Limb (tissue), 2 donors: ENCODE results near the gene PSMB2.

Experiments
- DNase-seq, 2 donors: peaks; one replicate each; pipeline ENCODE4 v3.0.0-alpha.2; 2016; ENCODE audit errors: extremely low spot score in 2 of 2

PSMB2 gene

DNA sequence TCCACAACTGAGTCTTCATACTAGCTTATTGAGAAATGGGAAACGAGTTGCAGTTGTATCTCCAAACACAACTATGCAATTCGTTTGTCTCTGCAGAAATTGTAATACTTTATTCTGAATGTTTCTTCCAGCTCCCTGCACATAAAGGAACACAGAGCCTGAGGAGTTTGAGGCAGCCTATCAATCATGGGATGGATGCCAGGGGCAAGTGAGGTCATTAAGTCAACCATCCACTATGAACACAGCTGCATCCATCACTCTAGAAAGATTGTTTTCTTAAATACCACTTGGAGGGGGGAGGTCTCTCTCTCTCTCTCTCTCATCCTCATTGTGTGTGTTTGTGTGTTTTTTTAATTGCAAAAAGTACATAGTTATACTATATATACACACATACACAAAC is 2.9 kb upstream of the PSMB2 start:
- no peak for DNase-seq

DNA sequence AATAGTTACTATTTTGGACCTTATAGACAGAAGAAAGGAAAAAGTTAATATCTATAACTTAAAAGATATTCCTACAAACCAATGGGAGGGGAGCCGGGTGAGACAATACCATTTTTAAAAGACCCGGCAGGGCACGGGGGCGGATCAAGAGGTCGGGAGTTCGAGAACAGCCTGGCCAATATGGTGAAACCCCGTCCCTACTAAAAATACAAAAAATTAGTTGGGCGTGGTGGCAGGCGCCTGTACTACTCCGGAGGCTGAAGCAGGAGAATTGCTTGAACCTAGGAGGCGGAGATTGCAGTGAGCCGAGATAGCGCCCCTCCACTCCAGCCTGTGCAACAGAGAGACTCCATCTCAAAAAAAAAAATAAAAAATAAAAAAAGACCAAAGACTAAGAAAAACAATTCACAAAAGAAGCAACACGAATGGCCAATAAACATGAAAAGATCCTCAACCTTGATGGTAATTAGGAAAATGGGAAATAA is 1.2 kb upstream of the PSMB2 start:
- no peak for DNase-seq

DNA sequence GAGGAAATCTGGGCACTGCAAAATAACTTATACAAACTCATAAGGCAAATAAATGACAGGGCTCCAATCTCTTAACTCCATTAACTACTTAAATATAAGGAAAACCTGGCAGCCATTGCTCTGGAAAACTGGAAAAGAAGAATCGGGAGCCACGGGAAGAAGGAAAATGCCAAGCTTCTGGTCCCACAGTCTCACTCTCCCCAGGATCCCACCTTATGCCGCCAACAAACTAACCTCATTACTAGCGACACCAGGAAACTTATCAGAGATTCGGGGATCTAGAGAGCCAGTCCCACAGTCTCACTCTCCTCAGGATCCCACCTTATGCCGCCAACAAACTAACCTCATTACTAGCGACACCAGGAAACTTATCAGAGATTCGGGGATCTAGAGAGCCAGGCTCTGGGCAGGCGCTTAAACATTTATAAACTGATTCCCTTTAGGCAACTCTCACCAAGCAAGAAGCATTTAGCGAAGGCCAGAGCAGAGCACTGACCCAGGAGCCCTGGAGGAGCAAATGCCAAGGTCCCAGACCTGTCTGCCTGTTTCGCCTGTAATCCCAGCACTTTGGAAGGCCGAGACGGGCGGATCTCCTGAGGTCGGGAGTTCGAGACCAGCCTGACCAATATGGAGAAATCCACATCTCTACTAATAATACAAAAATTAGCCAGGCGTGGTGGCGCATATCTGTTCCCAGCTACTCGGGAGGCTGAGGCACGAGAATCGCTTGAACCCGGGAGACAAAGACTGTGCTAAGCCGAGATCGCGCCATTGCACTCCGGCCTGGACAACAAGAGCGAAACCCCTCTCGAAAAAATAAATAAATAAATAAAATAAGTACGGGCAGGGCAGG is 720 bp downstream of the PSMB2 start:
- DNase-seq = no peak

DNA sequence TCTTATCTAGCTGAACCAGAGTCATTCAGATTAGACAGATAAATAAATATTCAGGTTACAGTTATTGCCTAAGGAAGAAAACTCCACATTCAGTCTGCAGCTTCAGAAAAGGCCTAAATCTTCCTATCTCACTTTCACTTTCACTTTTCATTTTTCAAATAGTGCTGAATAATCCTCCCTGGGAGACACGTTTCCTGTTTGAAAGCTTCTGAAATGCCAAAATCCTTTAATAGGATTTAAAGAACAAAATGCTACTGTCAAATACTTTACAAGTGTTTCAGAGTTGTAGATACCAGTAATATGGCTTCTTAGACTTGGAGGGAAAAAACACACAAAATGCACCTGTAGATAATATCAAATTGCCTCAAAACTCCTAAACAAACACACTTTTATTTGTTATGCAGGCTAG is 3.9 kb downstream of the PSMB2 start:
- DNase-seq = no peak

DNA sequence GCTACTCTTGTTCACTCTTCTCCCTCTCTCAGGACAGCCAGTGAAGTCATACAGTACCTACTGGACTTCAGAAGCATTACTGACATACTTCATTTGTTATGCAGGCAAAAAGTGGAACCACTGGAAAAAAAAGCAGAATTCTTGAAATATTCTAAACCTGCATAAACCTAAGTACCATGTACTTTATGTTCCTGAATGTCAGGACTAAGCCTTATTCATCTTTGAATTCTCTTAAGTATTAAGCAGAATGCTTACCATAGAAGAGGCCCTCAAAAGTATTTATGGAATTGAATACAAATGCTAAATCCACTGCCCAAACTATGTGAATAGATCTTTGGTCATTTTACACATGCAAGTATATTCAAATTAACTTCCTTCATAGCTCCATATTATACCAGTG is 7.8 kb downstream of the PSMB2 start:
- DNase-seq = no peak

DNA sequence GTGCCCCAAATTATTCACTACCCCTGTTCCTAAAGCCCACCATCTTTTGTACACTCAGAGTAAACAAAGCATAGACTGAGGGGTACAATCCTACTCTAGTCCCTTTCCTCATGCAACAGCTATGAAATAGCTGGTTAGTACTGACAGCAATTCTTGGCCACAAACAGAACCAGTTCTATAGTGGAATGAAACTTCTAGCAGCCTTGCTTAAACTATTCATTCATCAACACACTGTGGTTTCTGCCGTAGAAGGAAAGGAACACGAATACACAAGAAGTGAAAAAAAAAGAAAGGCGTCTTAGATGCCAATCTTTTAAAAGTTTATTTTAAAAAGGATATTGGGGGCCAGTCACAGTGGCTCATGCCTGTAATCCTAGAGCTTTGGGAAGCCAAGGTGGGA is 9.9 kb downstream of the PSMB2 start:
- DNase-seq = no peak

DNA sequence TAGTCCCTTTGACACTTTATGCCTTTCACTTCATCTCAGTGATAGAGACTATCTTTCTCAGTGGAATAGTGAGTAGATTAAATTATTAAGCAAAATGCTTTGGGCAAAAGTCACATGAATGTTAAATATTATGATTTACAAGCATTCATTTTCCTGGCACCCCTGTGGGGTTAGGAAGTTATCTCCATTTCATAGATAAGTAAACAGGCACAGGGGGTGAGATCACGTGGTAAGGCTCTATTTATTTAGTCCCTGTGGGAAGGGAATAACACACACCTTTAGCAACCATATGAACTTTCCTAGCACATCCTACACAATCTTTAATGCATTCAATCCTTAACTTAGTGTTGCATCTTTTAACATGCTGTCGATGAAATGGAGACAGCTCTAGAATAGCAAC is 12.3 kb downstream of the PSMB2 start:
- no peak for DNase-seq

DNA sequence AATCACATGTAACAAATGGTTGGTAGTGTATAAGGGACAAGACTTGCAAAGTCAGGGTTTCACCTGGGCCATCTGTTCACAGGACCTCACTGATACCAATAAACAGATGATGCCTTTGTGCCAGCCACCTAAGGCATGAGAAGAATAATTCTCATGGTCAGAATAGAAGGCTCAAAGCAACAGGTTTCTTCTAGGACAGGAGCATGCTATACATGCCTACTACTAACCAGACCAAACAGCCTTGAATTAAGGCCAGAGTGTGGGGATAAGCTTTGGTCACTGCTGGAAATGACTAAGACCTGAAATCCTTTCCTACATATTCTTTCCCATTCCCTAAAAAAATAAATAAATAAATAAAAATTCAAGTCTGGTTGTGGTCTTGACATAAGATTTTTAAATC is 17.5 kb downstream of the PSMB2 start:
- DNase-seq = no peak

DNA sequence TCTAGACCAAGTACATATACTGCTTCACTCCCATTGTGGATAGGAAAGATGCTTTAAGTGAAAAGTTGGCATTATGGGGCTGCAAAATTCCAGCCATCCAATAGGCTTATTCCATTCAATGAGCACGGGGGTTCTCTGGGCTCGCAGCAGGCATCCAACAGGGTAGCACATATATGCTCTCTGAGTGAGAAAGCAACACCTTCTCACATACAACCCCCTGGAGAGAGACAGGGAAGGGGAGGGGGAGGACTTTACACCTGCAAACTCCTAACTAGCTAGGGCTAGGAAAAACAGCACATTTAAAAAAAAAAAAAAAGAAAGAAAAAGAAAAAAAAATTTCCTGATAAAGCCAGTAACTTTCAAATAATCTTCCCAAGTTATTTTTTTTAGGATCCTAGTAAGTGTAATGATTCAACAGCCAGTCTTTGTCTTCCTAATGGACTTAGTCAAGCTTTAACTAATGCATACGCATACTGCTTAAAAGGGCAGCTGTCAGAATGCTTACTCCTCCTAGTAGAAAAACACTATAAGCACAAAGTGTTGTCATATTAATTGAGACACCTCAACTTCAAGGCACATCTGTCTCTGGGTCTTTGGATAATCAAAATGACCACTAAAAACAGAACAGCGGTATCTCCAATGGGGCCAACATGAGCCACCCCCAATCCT is 18.7 kb downstream of the PSMB2 start:
- DNase-seq = no peak

DNA sequence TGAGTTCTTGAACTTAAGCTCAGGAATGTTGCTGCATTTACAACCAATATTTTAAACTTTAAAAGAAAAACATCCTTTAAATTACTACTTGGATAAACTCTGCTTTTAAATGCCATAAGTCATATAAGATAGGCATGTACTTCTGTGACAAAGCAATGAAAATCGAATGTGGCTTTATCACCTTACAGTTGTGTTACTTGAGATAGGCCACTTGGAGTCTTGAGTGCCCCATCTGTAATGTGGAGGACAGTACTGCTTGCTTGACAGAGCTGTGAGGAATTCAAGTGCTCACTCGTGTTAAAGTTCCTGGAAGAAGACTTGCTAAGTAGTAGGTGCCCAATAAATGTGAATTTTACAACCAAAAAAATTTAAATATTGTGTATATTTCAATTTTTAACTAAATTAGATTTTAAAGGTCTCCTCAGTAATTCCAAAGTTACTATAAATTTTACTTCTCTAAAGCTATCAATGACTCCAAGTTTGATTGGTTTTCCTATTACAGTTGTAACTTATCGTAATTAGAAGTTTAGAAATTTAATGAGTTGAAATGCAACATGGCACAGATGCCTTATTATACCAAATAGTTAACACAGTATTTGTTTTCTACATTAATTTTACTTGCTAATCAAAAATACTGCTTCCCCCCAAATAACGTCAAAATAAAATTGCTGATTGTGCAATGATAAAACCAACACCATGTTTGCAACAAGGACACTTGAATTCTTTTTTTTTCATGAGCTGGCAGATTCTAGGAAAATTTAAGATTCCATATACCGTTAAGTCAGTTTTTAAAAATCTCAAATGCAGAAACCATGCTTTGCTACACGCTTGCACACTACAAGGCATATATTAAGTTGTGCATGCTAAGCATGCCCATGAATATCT is 21.8 kb downstream of the PSMB2 start:
- DNase-seq = no peak

DNA sequence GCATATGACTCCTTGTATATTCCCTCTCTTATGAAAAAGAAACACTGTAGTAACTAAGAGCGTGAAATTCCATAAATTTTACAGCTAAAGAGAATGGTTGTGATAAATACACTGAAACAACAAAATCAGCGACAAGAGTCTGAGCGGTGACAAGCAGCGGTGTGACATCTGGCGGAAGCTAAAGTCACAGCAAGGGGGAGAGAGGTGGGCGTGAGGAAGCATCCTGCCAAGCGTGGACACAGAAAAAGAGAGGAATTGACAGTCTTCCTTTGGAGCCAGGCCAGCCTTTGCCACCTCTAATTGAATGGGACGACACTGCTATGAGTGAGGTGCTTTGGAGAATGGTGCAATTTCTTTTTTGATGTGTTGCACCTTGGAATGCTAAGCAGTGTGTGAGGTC is 25.9 kb downstream of the PSMB2 start:
- DNase-seq = no peak

DNA sequence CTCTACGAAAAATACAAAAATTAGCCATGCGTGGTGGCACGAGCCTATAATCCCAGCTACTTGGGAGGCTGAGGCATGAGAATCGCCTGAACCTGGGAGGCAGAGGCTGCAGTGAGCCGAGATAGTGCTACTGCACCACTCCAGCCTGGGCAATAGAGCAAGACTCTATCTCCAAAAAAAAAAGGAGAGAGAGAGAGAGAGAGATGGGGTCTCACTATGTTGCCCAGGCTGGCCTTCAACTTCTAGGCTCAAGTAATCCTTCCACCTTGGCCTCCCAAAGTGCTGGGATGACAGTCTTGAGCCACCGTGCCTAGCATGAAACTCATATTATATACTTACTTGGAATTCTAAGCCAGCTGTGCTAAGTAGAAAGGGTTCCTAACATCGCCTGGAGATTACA is 29.7 kb downstream of the PSMB2 start:
- no peak for DNase-seq

DNA sequence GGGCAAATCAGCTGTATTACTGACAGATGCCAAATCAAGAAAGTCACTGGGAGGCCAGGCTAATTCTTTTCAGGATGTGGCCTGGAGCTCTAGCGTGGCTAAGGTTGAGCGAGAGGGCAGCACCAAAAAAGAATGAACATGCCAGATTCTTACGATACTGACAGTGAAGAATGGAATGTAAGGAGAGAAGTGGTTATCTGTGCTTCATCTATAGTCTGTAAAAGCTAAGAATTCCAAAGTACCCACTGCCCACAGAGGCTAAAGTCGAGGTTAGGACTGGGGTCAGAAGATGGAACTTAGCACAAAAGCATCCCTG is 35.5 kb downstream of the PSMB2 start:
- DNase-seq = no peak

DNA sequence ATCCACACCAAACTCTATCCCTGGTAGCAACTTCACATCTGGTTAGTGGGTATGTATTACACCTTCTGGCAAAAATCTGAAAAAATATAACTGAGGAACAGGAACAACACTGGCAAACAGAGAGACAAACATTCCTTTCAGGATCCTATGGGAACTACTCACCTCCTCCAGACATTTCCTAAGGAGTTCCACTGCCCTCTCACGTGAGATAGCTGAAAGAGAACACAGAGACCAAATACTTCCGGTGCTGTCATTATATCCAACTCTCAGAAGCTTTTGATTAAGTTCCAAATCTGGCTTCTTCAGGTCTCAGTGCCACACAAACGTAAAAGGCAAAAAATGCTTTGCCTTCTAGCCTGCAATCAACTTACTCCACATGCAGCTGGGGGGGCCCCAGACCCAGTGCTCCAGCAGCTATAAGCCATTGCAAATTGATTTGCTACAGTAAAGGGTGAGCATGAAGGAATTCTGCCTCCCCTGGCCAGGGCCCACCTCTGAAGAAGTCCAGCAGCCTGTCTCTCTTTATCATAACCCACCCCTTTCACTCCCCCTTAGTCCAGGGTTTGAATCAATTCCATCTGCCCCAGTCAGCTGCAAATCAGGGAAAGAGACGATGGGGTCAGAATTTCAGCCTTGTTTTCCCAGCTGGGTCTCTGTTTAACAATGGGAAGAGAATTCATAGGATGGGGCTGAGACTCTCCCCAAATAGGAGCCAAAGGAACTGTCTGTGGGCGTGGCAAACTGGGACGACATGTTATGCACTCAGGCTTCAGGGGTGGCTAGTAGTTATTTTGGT is 36.1 kb downstream of the PSMB2 start:
- DNase-seq = no peak

DNA sequence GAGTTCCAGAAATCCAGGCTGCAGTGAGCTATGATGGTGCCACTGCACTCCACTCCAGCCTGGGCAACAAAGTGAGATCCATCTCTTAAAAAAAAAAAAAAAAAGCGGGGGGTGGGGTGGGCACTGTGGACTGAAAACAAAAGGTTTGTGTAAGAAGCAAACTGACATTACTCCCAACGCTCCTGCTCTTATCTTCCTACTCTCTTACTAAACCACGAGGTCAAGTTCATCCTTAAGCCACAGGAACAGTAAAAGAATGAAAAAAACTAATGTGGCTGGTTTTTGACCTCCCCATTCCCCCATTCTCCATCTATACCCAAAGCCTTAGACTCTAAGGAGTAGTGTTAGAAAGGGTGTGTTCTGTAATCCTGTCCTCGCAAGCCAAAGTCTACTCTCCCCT is 37.4 kb downstream of the PSMB2 start:
- DNase-seq = no peak

DNA sequence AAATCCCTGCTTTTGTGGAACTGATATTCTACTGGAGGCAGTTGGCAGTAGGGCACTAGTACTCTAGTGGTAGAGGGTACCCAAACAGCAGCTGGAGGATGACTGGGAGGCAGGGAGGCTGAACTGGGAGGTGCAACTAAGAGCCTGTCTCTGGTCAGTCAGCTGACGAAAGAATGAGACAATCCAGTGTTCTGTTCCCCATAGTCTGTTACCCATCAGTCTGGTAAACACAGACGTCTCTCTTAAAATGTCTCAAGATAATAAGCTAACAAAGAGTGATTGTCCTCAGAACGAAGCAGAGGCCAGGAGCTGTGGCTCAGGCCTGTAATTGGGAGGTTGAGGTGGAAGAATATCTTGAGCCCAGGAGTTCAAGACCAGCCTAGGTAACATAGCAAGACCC is 37.9 kb downstream of the PSMB2 start:
- DNase-seq = no peak

DNA sequence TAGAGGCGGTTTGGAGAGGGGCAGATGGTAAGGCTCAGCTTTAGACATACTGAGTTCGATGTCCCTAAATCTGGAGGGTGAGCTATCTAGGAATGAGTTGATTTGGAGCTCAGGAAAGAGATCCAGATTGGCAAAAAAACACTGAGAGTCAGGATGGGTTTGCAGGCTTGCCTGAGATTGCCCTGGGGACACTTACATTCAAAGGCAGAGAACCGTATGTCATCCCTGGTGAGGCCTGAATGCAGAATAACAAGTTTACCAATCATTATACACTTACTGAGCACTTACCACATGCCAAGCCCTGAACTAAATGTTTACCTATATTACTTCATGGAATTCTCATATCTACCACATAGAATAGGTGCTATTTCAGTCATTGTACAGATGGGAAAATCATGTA is 40.7 kb downstream of the PSMB2 start:
- no peak for DNase-seq

DNA sequence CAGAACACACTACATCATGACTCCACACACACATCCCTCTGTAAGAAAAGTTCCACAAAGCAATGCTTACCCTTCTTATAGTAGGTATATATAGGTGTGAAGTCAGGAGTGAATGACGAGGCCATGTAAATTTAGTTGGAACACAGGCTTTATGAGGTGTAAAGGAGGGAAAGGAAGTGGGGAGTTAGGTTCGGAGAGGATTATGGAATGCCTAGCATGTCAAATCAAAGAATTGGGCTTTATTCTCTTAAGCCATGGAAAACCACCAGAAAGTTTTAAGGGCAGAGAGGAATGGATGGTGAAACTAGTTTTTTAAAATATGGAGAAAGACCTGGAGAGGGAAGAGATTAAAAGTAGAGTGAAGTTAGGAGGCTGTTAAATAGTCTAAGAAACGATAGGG is 41.9 kb downstream of the PSMB2 start:
- no peak for DNase-seq

DNA sequence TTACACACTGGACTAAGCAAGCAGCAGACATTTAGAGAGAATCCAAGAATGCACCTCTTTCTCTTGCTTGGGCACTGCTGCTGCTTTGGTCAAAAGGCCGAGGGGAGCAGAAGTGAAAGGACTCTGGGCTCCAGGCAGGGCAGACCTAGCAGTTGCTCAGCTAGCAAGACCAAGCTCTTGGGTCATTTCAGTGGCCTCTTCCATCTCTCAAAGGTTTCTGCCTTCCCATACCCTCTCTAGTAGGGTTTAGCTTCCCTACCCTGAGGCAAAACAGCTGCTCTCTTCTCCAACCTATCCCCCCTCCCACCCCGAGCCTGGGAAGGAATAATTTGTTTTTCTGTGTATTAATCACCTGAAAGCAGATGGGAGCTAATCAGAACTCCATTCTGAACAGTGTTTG is 42.4 kb downstream of the PSMB2 start:
- DNase-seq = no peak

DNA sequence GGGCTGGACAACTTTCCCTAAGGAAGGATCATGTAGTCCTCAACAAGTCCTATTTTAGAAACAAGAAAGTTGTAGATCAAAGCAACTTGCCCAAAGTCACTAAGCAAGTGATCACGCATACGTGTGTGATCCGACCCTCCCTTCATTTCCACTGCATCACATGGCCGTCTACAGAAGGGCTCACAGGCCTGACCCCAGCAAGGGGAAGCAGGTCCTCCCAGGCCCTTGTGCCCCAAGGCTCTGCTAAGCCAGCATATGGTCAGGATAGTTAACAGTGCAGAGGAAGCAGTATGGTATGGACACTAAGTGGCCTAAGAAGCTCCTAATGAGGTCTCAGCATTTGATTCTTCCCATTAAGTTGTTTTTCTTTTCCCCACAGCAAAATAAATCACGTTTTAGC is 43.5 kb downstream of the PSMB2 start:
- no peak for DNase-seq

DNA sequence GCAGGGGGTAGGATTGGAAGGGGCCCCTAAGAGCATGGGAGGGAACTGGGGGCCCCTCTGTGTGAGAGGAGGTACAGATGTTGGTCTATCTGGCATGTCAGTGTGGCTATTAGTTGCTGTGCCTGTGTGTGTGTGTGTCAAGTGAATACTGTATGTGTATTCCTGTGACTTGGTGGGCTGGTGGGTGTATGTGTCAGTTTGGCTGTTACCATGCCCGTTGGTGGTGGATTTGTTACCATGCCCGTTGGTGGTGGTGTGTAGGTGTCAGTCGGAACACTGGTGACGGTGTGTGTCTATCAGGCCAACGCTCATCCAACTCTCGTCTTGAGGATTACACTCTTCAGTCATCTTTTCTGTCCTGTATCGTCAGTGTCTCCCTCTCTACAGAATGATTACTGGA is 45.6 kb downstream of the PSMB2 start:
- no peak for DNase-seq
